Mucosa of descending colon (tissue), 3 donors: ENCODE results near the gene RFC3. TPM values are rescaled to one million over a fixed set of nuclear protein-coding genes. Genes with fewer than 3 reads are reported as not detected.

Experiments used
- ATAC-seq: fragments of 200-7000 bp; cut with Tn5 transposase; one replicate; pipeline ENCODE4 v1.9.1; 2020; ENCODE audit warnings: mild to moderate bottlenecking, moderate library complexity
- DNase-seq, 3 donors: peaks; one replicate each; pipeline ENCODE4 v3.0.0-alpha.2; 2020
- H3K36me3 ChIP-seq: fragments of 200-600 bp; one replicate; pipeline ENCODE4 v1.8.0; 2021; ENCODE audit warnings: low read depth, mild to moderate bottlenecking
- H3K4me1 ChIP-seq: fragments of 200-600 bp; one replicate; pipeline ENCODE4 v1.8.0; 2021; ENCODE audit warnings: low read depth, mild to moderate bottlenecking
- H3K4me3 ChIP-seq: fragments of 200-600 bp; one replicate; pipeline ENCODE4 v1.8.0; 2021; ENCODE audit warnings: mild to moderate bottlenecking
- H3K9me3 ChIP-seq: fragments of 200-600 bp; one replicate; pipeline ENCODE4 v1.8.0; 2021; ENCODE audit warnings: mild to moderate bottlenecking
- CTCF ChIP-seq: fragments of 200-600 bp; IDR thresholded peaks from one replicate; pipeline ENCODE4 v1.8.0; 2022; ENCODE audit warnings: antibody characterized with exemption, mild to moderate bottlenecking
- intact Hi-C, 2 donors: fragments of 100-400 bp; cut with DNase I in 1 of 2; cut with micrococcal nuclease in 1 of 2; formaldehyde crosslinking; loops; one replicate each; pipeline versions ENCODE4 v1.11.0 to v1.11.1; 2022; cut with DNase I, micrococcal nuclease
- total RNA-seq, 3 donors: library from RNA; stranded (reverse); fragmentation: NEBNext Ultra II Directional in 2 of 3; extraction: Animal tissue kit (Norgen Biotek cat#: 25700) in 2 of 3; gene quantifications; one replicate each; pipeline versions ENCODE4 v1.2.1 to v1.2.4, GENCODE V29; 2021 to 2023
- donor health status: DM: no; HTN: no; CAD: no; lungs with moderate emphysema.
- donor health status: DM: no; HTN: no; CAD: no.
- donor health status: DM: no; HTN: yes; CAD: no.

The RFC3 gene
- total RNA-seq, 3 donors from 2014 or later, result 4.1 to 11.0 (median 5.4) TPM

- DNase-seq, result no peak
- Histone ChIP-seq H3K9me3 (no peaks in the 10 kb centered on the region), H3K4me1 (no peaks in the 10 kb centered on the region), H3K4me3 (no peak overlapping the region), H3K36me3 (no peaks in the 10 kb centered on the region)
- TF ChIP-seq CTCF, result no peak
- no peak for ATAC-seq
- intact Hi-C loops, result no loop called here
Observed at GRCh38 chr13:33789739-33790138, 28.2 kb upstream of the RFC3 start.

GRCh38 chr13:33793726-33794125, 24.2 kb upstream of the RFC3 start:
- intact Hi-C loops, result no loop called here
- ATAC-seq (no peak), DNase-seq (no peak)
- H3K9me3 ChIP-seq, result no peaks in the 10 kb centered on the region
- H3K4me1 ChIP-seq, result no peaks in the 10 kb centered on the region
- no peak overlapping the region for H3K4me3 ChIP-seq
- no peak for TF ChIP-seq CTCF
- no peaks in the 10 kb centered on the region for H3K36me3 ChIP-seq

GRCh38 chr13:33794576-33794975, 23.4 kb upstream of the RFC3 start:
- Histone ChIP-seq H3K4me1 (no peaks in the 10 kb centered on the region), H3K36me3 (no peaks in the 10 kb centered on the region), H3K9me3 (no peaks in the 10 kb centered on the region), H3K4me3 (no peak overlapping the region)
- no peak for TF ChIP-seq CTCF
- ATAC-seq (no peak), DNase-seq (no peak)
- intact Hi-C loops, result no loop called here

- H3K9me3 ChIP-seq, result no peaks in the 10 kb centered on the region
- no peak for DNase-seq
- intact Hi-C loops, result no loop called here
- H3K4me1 ChIP-seq, result no peaks in the 10 kb centered on the region
- H3K36me3 ChIP-seq, result no peaks in the 10 kb centered on the region
- no peak overlapping the region for H3K4me3 ChIP-seq
- TF ChIP-seq CTCF, result no peak
- ATAC-seq, result no peak
Observed at GRCh38 chr13:33796095-33796494, 21.9 kb upstream of the RFC3 start.

- Histone ChIP-seq H3K4me1 (no peaks in the 10 kb centered on the region), H3K36me3 (no peaks in the 10 kb centered on the region), H3K9me3 (no peaks in the 10 kb centered on the region), H3K4me3 (no peak overlapping the region)
- no peak for TF ChIP-seq CTCF
- intact Hi-C loops, result no loop called here
- DNase-seq, result no peak
- no peak for ATAC-seq
Observed at GRCh38 chr13:33797622-33798021, 20.3 kb upstream of the RFC3 start.

- intact Hi-C loops, result no loop called here
- ATAC-seq (no peak), DNase-seq (no peak)
- no peaks in the 10 kb centered on the region for H3K4me1 ChIP-seq
- TF ChIP-seq CTCF, result no peak
- no peak overlapping the region for H3K4me3 ChIP-seq
- no peaks in the 10 kb centered on the region for H3K36me3 ChIP-seq
- no peaks in the 10 kb centered on the region for H3K9me3 ChIP-seq
Observed at GRCh38 chr13:33798023-33798422, 19.9 kb upstream of the RFC3 start.
